ENCODE measurements around the gene HAUS7.

HAUS7 gene

DNA sequence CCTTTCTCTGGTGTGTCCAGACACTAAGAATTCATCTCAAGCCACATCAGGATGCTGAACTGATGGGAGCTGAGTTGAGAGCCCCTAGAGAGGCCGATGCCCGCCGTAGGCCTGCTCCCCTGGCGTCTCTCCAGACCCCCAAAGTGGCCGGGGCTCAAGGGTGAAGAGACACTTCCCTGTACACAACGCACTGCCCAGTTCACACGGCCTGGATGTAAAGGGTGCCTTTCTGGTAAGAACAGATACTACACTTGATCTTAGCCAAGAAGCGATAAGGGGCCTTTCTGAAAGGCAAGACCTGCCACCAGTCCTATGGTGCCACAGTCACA is 19.5 kb downstream of the HAUS7 start:
- DNase-seq, result no peak

DNA sequence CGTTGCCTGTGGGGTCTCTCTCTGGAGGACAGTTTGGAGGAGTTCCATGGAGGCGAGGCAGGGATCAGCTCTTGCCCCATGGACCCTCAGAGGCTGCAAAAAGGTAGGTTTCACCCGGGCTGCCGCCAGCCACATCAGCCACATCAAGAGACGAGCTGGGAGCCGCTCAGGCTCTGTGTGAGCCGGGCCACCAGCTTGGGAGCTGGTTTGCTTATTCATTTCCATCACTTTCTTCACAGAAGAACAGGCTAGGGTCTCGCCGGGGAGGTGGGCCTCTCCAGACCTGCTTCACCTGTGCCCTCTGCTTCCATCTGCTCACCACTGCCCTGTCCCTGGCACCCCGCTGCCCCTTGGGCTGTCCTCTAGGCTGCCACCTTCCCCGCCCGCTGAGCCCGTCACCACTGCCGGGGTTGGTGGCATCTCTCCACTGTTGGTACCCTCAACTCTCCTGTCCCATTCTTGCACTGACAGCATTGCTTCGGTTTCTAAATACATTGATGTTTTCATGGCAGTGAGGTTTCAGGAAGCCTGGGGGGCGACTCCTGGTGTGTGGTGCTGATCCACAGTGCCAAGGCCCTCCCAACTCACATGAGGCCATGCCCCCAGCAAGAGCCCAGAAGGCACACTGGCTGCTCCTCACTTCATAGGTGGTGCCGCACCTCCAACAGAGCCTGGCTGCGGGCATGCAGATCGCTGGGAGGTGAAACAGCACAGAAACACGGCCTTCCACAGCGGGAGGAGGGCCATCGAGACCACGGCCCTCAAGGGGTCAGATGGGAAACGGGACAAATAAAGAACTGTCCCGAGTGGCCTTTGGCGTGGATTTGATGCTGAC is 20.0 kb downstream of the HAUS7 start:
- no peak for DNase-seq

DNA sequence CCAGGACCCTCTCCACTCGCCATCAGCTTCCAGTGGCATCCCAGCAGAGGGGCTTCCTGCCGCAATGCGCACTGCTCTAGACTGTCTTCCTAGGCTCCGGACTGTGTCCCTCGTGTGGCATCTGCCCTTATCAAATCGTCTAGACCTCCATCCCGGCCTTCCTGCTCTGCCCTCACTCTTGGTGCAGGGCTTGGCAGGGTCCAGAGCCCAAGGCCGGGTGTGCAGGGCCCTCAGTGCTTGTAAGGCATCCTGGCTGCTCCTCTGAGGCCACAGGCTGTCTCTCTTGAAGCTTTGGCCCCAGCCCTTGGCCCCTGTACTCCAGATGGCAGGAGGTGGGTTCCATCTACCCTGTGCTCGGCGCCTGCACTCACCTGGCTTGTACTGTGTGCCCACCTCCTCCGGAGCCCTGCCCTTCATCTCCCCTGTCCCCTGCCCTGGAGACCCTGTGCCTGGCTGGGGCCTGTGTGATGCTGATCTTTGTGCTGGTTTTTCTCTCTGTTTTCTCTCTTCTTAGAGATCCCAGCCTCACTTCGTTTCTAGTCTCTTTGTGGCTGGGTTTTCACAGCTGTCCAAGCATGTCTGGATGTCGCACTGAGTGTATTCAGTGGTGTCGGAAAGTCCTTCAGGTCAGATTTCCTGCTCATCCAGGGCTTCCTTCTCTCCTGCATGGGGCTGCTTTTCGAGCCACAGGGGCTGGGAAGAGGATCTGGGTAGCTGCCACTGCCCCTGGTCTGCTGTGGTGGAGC is 20.8 kb downstream of the HAUS7 start:
- no peak for DNase-seq

DNA sequence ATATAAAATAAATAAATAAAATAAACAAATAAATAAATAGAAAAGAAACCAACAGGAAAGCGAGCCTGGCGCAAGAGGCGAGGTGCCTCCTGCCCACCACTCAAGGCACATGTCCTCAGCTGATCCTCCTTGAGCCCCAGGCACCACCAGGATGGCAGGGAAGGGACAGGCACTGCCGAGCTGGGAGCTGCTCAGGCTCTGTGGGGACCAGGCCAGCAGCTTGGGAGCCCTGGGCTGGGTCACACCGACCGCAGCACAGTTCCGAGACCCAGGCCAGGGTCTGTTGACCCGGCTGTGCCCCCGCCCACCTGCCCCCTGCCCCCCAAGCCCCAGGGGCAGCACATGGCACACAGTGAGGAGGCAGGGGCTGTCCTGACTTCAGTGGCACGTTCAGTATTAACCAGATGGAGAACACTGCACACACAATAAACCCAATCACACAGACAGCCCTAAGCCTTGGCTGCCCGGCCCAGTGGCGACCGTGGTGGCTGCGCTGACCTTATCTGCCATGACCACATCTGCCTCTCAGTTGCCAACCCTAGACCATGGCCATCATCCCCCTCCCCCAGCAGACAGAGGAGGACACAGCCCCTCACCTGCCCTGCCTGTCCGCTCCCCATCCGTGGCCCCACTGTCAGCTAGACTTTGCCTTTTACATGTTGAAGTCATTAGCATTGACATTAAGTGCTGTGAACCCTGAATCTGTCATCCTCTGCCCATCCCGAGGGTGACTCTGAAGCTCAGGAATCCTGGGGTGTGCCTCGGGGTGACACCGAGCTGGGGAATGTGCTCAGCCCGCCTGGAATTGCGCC is 21.6 kb downstream of the HAUS7 start:
- DNase-seq, result no peak

DNA sequence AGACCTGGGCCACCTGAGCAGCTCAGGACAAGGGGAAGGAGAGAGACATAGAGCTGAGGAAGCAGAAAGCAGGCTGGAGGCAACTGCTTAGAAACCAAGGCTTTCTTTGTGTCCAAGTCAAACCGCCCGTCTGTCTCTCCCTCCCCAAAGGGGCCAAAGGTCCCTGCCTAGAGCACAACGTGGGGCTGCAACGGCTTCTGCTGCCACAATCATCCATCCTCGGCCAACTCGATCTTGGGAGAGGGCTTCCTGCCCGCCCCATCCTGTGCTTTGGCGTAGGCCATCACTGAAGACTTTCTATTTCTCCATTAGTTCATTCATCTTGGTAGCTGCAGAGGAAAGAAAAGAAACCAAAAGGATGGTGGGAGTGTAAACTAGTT is 22.8 kb downstream of the HAUS7 start:
- no peak for DNase-seq

DNA sequence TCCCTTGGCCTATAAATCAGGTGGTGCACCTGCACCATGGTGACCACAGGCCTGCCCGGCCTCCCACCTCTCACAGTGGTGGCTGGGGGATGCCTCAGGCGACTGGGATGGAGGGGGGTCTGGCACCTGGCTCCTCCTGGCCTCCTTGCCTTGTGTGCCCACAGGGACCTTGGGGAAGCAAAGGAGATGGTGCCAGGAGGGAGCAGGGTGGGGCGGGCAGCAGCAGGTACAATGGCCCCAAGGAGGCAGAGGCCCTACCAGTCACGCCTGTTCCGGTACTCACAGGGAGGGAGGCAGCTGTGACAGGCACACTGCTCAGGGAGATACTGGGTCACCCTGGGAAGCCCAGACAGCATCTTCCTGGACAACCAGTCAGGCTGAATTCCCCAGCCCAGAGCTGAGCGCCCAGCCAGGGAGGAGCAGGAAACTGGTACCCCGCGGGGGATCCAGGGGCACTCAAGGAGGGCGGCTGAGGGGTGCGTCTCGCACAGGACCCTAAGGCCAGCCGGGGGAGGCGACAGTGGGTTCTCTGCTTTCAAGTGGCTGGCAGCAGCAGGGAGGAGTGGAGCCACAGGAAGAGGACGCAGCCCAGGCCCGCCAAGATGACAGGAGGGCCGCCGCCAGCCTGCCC is 23.3 kb downstream of the HAUS7 start:
- DNase-seq, result no peak

DNA sequence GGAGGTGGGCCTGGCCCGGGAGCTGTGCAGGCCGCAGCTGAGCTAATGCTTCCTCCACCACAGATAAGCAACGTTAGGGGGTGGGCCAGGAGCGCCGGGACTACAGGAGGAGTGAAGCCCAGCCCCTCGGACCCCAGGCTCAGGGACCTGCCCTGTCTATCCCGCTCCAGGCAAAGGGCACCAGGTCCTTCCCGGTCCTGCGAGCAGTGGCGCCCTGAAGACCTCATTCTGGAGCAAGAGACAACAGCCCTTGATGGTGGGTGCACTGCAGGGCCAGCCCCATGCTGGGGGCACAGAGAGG is 23.8 kb downstream of the HAUS7 start:
- DNase-seq, result no peak

DNA sequence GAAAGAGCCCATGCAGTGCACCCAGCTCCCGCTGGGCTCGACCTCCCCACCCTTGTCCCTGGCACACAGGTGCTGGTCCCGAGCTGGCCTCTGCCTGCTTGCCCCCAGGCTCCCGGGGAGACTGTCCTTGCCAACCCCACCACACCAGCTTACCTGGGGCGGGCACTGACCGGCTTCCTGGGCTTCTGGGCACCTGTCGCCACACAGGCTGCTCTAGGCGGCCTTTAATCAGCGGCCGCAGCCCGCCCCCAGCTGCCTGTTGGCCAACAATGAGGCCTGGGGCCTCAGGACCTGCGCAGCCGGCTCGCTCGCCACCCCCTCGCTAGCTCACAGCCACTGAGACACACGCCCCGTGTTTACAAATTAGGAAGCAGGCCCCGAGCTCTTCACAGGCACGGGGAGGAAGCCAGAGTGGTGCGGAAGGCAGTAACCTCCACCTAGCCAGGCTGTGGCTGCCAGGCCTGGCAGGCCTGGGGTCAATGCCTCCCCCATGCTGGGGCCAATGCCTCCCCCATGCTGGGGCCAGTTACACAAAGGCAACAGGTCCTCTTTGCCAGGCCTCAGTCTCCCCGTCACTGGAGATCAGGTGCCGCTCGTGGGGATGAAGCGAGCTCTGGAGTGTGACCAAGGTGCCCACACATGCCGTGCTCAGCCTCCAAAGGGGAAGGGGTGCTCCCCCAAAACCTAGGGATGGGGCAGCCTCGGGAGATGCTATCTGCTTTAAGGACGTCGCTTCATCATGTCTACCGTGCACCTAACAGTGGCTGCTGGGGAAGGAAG is 24.3 kb downstream of the HAUS7 start, which contains the start of gene TREX2:
TREX2 (minus strand) TSS at position 201 of the 780 bp plus-strand sequence. CDS start 626 bp downstream, outside the sequence.
- DNase-seq, result no peak

DNA sequence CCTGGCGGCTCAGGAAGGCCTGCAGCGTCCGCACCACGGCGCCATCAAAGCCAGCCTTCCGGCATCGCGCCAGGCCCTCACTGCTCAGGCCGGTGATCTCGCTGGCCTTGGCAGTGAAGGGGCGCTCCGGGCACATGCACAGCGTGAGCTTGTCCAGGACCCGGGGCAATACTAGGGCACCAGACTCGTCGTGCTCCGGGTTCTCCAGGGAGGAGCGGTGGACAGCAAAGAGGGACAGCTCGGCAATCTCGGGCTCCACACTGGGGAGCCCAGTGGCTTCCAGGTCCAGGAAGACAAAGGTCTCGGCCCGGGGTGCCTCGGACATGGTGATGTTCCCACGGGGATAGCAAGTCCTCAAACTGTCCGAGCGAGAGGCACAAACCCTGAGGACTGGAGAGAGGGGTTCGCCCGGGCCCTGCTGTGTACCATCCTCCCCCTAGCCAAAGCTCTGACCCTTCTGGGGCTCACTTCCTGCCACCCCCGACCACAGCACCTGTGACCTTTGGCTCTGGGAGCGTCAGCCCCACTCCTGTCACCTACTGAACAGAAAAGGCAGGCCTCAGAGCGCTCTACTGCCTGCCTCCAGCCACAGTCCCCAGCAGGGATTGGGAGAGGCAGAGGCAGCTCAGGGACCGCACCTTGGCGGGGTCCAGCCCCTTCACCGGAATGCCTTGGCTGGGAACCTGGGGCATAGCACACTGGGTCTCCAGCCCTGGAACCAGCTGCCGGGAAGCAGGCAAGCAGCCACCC is 25.1 kb downstream of the HAUS7 start:
- DNase-seq, result no peak

DNA sequence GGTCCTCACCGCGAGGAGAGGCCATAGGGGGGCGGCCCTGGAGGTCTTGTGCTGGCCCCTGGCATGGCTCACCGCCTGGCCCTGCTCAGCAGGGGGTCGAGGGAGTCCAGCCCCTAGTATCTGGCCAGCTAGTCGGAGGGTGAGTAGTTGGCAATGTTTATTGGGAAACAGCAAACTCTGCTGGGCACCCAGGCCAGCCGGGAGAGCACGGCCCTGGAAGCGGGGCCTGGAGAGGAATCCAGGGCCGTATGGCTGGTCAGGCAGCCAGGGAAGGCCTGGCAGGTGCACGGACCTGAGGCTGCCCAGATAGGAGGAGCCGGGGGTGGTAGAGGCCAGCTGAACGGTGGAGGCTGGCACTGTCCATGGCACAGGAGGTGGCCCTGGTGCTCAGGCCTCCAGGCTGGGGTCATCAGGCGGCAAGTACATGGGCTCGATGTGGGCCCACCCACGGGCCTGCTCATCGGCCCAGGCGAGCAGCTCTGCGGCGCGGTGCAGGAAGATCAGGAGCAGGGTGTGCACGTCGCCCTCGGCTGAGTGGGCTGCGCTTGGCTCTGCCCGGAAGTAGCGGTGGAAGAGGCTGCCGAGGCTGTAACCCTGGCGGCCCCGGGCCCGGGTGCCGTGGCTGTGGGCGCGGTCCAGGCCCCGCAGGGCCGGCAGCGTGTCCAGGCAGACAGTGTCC is 25.9 kb downstream of the HAUS7 start:
- no peak for DNase-seq

DNA sequence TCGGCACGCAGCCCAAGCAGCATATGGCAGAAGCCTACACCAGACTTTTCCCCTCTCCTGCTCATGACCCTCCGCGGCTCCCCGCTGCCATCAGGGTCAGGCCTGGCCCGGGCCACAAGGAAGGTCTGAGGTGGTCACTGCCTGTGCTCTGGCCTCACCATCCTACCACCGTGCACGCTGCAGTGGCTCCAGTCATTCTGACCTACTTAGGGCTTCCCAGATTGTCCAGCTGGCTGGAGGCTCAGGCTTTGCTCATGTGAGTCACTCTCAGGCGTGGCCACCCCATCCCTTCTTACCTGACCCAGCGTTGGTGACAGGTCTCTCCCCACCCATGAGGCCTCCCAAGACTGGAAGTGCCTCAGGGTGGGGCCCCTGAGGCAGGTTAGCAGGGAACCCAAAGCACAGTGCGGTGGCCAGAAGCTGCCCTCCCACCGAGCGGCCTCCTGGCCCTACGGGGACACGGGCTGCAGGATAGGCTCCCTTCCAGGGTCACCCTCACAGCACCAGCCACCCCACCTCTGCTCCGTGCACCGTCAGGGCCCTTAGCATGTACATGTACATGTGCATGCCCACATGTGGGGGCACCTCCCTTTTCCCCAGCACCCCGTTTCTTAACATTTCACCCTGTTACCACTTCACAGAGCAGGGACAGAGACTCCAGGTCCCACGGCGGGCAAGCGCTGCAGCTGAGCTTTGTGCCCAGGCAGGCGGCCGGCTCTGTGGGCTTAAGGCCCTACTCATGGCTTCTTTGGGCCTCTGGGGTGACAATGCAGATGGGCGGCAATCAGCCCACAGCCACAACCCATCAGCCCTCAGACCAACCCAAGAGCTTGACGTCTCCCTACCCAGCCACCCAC is 26.7 kb downstream of the HAUS7 start:
- no peak for DNase-seq

DNA sequence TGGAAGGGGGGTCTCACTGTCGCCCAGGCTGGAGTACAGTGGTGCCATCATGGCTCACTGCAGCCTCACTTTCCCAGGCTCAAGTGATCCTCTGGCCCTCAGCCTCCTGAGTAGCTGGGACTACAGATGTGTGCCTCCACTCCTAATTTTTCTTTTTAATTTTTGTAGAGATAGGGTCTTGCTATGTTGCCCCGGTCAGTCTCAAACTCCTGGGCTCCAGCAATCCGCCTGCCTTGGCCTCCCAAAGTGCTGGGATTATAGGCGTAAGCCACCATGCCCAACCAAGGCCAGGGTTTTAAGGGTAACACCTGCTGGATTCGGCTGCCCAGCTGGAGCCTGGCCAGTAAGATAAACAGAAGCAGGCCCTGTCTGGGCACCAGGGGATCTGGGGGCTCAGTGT is 27.9 kb downstream of the HAUS7 start:
- DNase-seq, result no peak

DNA sequence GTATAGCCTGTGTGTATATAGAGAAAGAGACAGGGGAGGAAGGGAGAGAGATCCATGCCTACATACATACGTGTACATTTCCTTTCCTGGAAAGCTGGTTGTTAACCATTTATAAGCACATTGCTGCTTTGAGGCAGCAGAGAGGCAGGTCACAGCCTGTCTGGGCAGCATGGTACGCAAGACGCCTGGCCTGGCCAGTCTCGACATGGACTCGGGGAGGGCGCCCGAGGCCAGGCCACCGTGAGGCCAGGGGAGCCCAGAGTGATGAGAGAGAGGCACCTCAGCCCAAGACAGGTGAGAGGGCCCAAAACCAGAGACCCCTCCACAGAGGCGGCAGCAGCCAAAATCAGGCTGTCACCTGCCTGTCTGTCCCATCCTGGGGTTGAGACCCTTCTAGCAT is 28.4 kb downstream of the HAUS7 start:
- no peak for DNase-seq

DNA sequence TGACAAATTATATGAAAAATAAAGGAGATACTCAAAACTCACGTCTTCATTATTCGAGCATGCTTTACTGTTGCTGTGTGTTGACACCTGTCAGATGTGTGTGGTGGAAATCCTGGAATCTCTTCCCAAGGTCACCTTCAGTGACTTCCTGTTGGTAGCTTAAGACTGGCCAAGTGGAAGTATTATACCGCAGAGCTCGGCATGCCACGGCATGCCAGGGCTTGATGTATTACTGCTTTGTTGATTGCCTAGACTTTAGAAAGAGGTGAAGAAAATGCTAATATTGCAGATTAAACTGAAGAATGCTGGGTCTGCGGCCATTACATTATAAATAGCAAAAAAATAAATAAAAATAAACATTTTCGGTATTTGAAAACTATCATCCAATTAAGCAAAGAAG is 29.1 kb downstream of the HAUS7 start:
- no peak for DNase-seq

DNA sequence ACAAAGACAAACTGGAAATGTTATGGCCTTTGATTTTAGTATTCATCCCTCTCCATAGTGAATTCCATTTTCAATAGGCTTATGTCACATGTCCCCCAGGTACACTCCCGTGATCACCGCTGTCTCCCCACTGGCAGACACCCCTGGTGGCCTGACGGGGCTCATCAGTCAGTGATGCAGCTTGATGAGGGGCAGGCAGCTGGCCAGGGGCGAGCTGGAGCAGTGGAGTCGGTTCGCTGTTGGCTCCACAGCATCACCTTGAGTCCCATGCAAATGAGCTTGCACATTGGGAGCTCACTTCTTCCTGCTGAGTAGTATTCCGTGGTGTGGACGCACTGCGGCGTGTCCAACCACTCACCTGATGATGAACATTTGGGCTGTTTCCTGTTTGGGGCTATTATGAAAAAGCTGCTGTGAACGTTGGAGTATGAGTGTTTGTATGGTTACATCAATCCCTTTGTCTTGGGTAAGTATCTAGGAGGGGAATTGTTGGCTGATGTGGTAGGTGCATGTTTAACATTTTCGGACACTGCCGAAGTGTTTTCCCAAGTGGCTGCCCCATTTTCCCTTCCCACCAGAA is 29.7 kb downstream of the HAUS7 start:
- no peak for DNase-seq

DNA sequence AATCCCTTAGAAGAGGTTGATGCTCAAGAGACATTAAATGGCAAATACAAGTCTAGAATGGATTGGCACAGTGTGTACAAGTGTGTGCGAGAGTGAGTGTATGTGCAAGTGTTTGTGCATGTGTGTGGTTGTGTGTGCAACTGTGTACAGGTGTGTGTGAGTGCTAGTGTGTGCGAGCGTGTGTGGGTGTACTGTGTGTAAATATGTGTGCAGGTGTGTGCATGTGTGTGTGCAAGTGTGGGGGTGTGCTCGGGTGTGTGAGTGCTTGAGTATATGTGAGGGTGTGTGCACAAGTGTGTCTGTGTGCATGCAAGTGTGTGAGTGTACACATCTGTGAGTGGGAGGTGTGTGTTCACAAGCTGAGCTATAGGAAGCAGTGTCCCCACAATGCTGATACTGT is 30.4 kb downstream of the HAUS7 start:
- no peak for DNase-seq

DNA sequence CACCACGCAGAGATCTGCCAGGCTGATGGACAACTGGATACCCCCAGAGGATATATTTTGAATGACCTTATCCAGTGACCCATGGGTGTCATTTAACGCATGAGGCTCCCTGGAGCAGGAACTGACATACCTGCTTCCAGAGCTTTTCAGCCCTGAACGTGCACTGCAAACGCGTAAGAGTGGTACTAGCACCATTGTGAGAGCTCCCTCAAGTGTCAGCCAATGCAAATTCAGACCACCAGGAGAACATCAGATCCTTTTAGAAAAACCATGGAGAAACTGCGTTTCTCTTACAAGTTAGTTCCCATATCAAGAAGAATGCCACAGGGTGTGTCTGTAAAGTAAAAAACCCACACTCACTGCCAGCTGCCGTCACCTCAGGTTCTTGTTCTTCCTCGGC is 31.8 kb downstream of the HAUS7 start:
- no peak for DNase-seq

DNA sequence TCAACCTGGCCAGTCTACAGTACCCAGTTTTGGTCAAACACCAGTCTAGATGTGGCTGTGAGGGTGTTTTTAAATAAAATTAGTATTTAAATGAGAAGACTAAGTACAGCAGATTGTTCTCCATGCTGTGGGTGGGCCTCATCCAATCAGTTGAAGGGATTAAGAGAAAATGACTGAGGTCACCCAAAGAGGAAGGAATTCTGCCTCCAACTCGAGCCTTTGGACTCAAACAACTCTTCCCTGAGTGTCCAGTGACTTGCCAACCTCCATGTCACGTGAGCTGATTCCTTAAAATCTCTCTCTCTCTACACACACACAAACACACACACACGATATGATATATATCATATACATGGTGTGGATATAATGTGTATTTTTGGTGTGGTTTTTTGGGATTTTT is 34.5 kb downstream of the HAUS7 start:
- DNase-seq, result no peak

DNA sequence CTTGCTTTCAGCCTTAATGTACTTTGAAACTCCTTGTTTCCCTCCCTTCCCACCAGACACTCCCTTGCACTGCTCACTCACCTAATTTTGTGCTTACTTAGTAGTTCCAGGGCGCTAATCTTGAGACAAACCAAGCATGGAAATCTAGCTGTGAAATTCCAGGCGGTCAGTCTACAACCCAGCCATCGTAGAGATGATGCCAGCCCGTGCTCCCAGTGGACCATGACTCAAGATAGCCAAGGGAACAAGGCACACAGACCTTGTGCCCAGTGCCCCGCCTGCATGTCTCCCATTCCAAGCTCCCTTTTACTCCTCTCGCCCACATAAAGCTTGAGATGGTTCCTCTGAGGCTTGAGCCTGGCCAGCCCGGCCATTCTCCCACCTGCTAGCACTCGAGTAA is 35.6 kb downstream of the HAUS7 start:
- DNase-seq, result no peak

DNA sequence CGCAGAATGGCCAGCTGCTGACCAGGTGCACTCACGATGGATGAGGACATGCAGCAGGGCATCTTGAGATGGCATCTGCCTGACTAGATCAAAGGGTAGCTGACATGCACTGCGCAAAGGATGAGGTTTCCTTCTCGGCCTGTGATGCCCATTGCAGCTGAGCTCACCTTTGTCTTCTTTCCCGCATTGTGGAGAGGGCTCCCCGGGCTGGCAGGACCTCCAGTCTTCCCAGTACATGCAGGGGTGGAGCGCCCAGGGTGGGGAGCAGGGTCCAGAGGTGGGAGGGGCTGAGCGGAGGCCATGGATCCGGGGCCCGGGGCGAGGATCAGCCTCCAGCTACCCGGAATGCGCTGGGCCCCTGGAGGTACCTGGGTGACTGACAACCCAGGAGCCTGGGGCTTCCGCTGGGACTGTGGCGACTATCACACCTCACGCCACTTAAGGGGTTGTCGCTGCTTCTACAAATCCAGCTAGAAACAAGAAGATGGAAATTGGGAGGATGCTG is 36.5 kb downstream of the HAUS7 start:
- DNase-seq, result no peak
